Measurements from ENCODE around the gene APBB2.
A peak's percentile ranks its signal among the peaks of the same experiment; 100 is the strongest.

The APBB2 gene

DNA sequence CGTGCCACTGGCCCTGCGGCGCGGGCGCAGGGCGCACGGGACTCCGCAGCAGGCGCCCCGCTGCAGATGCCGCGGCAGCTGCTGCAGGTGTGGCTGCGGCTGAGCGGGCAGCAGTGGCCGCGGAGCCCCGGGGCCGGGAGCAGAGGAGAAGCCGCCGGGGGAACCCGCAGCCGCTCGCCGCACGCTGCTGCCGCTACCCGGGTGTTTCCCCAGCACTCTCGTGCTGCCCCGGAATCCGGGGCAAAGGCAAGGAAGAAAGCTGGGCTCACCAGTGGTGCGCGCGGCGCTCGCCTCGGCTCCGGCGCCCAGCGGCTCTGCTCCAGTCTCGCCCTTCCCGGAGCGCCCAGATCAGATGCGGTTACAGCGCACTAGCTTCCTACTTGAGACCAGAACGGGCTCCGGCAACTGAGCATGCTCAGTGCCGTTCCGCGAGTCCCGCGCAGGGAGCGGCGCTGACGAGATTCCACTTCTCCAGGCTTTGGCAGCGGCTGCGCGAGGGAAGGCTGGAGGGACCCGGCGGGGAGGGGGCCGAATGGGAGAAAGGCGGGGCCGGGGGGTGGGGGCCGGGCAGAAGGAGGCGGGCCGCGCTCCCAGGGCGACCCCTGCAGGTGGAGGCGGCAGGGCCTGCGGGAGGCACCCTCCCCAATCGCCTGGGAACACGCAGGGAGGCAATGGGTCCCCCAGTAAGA, at the start of gene APBB2:
Gene APBB2, minus strand, starts transcription at position 407 of the 689 bp plus-strand sequence. CDS start 181,288 bp downstream, outside the sequence.
- no peak for DNase-seq (ENCODE audit: low spot score)

DNA sequence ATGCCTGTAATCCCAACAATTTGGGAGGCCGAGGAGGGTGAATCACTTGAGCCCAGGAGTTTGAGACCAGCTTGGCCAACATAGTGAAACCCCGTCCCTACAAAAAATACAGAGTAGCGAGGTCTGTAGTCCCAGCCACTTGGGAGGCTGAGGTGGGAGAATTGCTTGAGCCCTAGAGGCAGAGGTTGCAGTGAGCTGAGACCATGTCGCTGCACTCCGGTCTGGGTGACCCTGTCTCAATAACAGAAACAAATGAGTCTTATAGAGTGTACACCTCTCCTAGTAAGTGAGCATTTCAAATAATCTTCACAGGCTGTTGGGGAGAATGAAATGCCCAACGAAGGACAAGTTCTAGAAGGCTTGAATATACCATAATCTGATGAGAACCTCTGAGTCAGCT, 47.9 kb upstream of the APBB2 start:
- DNase-seq (ENCODE audit: low spot score): no peak

DNA sequence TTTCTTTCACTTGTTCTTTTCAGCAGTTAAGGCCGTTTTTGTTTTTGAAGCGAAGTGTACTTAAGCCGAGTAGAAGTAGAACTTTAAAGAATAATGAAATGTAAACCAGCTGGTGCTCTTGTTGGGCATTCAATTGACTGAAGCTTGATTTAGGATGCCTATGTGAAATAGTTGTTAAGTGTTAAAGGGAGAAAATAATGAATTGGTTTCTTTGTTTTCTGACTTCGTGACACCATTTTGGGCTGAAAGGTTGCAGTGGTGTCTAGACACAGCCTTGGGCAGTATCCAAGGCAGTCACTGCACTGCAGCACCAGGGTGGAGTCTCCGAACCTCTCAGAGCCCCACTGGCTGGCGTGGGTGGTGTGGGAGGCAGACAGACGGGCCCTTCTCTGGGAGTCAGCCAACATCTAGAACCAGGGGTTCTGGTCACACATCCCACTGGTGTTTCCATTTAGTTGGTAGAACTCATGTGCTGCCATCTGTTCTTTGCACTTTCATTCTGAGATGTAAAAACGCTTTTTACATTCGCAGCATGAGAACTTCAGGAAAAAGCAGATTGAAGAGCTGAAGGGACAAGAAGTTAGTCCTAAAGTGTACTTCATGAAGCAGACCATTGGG, 45.9 kb upstream of the APBB2 start:
- DNase-seq (ENCODE audit: low spot score): no peak

DNA sequence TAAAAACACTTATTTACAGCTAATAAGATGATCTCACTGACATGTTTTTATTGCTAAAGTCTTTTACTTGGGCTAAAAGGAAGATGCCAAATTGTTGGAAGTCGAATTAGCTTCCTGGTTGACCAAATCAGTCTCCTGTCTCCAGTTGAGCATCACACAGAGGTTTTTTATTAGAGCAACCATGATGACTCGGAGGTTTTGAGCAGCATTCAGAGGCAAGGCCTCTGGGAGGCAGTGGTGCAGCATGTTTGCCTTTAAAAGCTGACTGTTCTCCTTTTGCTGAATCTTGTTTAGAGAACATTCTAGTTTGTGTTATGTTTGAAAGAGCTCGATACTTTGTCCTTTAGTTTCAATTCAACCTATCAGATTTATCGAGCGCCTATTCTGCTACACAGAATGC, 44.4 kb upstream of the APBB2 start:
- DNase-seq (ENCODE audit: low spot score): no peak

DNA sequence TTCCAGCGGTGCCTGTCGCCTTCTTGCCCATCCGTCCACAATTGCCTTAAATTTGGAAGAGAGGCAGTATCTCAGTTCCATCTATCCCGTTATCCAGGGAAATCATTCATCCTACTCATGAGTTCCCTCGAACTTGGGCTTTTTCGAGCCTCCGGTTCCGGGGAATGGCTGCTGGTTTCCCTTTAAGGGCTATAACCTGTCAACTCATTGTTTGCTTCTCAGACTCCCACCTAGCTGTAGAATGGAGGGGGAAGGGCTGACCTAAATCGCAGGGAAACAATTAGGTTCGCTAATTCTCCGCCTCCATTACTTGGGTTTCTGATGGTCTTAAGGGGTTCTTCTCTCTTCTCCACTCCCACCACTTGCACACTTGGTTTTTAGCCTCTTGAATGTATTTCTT, 43.6 kb upstream of the APBB2 start:
- no peak for DNase-seq (ENCODE audit: low spot score)

DNA sequence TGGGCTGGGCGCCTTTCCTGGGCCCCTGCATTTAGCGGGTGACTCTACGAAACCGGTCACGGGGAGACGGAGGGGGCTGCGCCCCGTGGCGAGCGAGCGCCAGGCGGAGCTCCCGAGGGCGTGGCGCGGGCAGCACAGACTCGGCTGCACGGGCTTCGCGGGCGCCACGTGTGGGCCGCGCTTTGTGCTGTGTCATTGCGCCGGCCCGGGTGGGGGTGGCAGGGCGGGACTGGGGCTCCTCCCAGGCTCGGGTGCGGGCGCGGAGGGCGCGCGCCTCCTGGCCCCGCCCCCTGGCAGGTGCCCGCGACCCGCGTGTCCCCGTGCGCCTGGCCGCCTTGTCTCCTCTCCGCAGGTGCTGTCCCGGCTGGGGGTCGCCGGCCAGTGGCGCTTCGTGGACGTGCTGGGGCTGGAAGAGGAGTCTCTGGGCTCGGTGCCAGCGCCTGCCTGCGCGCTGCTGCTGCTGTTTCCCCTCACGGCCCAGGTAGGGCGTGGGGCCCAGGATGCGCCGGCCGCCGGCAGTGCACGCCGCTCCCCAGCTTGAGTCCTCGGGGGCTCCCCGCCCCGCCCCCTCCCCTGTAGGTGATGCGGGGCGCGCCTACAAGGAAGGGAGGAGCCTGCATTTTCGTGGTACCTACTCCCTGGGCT, 43.0 kb upstream of the APBB2 start:
- peak; percentile 4 for DNase-seq (ENCODE audit: low spot score)

DNA sequence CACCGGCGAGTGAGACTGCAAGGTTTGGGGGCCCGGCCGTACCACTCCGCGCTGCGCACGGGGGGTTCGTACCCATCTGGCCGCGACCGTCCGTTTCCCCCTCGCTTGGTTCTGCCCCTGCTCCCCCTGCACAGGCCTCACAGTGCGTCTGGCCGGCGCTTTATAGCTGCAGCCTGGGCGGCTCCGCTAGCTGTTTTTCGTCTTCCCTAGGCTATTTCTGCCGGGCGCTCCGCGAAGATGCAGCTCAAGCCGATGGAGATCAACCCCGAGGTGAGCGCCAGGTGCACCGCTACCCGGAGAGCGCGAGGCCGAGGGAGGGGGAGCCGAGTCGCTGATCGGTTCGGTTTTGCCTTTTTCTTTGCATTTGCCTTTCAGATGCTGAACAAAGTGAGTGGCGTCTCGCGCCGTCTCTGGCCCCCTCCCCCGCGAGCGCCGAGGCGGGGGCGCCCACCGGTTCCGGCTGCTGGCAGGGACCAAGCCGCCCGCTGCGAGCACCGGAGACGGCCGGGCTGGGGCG, 42.5 kb upstream of the APBB2 start, which contains the start of gene UCHL1:
Gene UCHL1, plus strand, starts transcription at position 189 of the 517 bp plus-strand sequence. Its CDS starts 49 bp downstream, at position 238.
- DNase-seq (ENCODE audit: low spot score): no peak

DNA sequence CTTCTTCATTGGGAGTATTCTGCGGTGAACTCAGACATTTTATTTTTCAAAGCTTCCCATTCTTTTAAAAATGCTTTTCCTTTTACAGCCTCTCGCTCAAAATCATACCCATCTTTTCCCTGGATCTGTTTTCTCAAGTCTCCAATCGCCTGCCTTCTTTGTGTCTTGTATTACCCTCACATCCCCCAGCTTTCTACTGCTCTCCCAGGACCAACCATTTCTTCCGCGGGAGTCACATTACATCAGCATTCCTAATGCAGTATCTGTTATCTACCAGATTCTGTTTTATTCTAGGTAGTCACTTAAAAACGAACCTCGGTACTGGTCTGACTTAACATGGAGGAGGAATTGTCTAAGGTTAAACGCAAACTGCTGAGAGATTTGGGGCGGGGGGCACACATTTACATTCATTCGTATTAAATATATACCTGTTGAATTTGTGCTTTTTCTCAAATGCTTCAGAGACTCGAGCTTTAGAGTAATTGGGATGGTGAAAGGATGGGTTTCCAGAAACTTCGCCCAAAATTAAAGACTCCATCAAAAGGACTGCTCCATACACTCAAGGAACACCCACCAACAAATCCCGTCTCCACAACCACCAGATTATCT, 41.9 kb upstream of the APBB2 start:
- no peak for DNase-seq (ENCODE audit: low spot score)

DNA sequence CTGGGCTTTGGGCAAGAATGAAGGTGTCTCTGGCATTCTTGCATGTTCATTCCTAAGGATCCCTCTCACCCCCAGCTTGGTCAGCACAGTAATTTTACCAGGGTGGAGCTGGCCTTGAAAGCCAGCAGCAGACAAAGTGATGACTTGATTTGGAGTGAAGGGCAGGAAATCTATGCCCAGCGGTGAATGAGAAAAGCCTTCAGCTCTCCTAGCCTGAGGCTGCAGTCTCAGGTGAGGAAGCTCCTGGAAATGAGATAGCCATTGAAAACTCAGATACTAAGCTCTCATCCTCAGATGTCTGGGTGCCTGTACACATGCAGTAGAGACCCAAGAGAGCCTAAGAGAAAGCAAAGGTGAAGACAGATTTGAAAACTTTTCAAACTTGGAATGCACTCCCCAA, 31.6 kb upstream of the APBB2 start:
- no peak for DNase-seq (ENCODE audit: low spot score)

DNA sequence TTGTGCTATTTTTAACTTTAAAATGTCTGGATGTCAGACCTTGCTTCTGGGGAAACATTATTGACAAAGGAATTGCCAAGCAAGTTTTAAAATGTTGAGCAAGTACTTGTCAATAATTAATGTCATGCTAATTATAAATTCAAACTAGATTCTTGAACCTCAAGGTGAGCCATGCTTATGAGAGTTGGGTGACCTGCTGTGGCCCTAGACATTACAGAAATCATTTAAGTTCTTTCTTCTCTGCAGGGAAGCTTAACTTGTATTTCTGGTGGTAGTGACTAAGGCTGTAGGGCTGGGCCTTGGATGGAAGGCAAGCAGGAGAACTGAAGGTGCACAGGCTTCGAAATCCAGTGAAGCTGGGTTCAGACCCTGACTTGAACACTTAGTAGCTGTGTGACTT, 27.6 kb upstream of the APBB2 start:
- DNase-seq (ENCODE audit: low spot score): no peak

DNA sequence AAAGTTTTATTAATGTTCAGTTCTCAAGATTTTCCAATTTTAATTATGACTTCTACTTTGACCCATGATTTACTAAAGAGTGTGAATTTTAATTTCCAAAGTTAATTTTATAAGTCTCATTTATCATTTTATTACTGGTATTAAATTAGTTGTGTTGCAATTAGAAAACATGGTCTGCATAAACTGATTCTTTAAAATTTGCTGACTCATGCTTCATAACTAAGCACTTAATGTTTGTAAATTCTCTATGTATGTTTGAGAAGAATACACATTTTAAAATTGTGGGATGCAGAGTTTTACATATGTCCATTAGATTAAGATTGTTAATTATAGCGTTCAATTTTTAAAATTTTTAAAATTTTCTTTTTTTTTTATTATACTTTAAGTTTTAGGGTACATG, 22.2 kb upstream of the APBB2 start:
- no peak for DNase-seq (ENCODE audit: low spot score)

DNA sequence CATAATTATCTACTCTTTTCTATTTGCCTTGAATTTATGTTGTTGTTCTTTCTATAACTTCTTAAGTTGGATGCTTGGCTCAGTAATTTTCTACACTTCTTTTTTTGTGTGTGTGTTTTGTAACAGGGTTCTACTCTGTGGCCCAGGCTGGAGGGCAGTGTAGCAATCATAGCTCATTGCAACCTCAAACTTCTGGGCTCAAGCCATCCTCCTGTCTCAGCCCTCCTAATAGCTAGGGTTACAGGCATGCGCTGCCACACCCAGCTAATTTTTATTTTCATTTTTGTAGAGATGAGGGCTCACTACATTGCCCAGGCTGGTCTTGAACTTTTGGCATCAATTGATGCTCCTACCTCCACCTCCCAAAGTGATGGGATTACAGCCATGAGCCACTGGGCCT, 21.7 kb upstream of the APBB2 start:
- DNase-seq (ENCODE audit: low spot score): no peak

DNA sequence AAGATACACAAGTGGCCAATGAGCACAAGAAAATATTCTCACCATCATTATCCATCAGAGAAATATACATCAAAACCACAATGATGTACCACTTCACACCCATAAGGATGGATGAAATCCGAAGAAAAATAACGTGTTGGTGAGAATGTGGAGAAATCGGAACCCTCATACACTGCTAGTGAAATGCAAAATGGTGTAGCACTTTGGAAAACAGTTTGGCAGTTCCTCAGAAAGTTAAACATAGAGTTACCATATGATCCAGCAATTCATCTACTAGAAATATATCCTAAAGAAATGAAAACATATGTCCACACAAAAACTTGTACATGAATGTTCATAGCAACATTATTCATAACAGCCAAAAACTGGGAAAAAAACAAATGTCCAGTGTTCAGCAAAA, 18.5 kb upstream of the APBB2 start:
- no peak for DNase-seq (ENCODE audit: low spot score)

DNA sequence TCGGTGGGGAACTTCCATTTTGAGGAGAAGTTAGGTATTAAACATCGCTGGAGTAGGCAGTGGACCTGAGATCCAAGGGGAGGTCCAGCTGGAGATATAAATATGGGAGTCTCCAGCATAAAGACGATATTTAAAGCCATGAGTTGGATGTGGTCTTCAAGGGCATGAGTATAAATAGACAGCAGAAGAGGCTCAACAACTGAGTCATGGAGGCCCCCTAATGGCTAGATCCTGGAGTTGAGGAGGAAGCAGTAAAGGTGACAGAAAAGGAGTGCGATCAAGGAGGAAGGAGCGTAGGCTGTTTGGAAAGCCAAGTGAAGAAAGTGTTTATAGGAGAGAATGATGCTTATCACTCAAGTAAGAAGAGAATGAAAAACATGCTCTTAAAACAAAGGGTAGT, 18.1 kb upstream of the APBB2 start:
- DNase-seq (ENCODE audit: low spot score): no peak

DNA sequence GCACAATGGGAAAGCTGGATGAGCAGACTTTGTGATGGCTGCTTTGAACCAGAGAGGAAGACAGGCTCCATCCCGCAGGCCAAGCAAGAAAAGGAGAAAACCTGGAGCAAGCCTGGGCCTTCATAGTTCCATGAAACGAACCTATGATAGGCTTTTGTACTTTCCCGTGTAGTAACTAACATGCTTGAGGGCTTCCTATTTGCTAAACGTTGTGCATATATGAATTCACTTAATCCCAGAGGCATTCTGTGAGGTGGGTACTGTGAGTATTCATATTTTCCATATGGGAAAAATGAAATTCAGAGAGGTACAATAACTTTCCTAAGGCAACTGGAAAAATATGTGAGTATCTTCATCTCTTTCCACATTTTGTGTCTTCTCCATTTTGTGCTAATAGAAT, 13.6 kb upstream of the APBB2 start:
- DNase-seq (ENCODE audit: low spot score): no peak

DNA sequence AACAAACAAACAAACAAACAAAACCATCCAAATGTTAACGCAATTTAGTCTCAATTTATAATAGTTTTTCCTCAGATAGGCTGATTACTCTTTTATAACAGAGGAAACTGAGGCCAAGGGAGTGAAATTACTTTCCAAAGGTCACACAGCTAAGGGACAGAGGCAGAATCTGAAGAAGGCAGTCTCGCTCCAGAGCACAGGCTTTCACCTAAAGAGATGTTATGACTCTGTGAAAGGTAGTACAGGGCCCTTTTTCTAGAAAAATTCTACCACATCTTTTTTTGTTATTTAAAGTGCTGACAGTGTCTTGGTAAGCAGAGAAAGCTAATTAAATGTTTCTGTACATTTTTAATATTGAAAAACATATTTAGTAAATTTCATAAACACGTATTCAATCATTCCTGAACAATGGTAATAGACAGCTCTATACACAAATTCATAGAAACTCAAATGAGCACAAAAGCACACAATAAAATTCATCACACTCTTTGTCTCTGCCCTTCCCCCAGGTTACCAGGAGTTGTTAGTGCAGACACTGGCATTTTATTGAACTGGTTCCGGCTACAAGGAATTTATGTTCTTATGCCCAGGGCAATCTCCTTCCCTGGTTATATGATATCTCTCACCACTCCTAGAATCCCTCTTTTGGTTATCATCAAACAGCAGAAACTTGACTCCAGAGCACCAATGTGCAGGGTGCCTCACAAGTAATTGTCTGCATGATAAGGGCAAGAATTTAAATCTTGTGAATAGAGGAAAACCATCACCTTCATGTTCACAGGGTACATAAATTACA, 7.7 kb upstream of the APBB2 start:
- no peak for DNase-seq (ENCODE audit: low spot score)

DNA sequence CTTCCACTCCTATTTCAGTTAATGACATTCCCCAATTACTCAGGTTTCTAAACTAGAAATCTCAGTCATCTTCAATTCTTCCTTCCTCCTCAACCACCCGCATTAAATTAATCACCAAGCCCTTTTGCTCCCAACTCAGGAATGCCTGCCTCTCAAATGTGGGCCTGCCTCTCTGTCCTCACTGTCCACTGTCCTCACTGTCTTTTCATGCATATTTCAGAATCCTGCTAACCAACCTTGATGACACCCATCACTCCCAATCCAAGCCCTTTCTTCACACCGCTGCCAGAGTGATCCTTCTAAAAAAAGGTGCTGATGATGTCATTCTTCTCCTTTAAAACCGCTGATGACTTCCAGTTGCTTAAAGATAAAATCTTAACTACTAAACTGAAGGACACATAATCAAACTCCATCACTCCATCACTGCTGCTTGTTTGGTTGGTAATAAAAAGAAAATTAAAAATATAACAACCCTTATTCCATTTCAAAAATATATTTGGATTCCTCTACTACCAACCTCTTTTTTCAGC, 5.1 kb upstream of the APBB2 start:
- DNase-seq (ENCODE audit: low spot score): no peak

DNA sequence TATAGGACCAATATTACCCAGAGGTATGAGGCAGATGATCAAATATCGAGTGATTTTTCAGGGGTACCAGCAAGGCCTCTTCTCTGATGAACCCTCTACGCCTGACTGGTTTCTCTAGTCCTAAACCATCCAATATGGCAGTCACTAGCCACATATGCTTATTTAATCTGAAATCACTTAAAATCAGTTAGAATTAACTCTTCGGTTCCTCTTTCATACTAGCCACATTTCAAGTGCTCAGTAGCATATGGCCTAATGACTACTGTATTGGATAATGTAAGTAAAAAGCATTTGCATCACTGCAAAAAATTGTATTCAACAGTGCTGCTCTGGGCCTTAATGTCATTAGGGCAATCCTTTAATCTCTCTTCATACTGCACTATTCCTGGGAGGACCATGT, 4.4 kb upstream of the APBB2 start:
- no peak for DNase-seq (ENCODE audit: low spot score)

DNA sequence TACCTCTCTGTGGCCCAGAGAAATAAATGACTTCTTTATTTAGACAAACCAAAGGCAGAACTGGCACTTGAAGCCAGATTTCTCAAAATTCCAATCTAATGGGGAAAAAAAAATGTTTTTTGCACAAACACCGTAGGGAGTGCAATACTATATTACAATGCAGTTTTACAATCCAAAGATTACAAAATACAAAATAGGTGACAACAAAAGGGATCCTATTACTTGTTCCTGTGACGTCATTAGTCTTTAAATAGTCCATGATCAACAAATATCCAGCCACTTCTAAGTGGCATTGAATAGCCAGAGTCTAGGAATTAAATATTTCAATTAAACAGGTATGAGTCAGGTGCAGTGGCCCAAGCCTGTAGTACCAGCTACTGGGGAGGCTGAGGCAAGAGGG, 3.0 kb upstream of the APBB2 start:
- DNase-seq (ENCODE audit: low spot score): no peak

DNA sequence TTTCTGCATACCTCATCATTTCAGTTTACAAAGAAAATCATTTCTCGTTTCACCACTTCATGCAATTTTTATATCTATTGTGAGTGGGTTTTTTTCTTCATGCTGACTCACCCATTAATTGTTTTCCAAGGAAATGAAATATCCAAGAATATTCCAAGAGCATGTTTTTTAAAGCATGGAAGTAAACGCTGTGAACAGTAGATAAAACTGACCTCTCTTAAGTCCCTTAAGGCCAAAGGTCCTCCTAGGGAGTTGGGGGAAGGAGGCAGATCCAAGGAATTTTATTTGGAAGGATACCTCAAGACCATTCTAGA, 2.6 kb upstream of the APBB2 start:
- no peak for DNase-seq (ENCODE audit: low spot score)

DNA sequence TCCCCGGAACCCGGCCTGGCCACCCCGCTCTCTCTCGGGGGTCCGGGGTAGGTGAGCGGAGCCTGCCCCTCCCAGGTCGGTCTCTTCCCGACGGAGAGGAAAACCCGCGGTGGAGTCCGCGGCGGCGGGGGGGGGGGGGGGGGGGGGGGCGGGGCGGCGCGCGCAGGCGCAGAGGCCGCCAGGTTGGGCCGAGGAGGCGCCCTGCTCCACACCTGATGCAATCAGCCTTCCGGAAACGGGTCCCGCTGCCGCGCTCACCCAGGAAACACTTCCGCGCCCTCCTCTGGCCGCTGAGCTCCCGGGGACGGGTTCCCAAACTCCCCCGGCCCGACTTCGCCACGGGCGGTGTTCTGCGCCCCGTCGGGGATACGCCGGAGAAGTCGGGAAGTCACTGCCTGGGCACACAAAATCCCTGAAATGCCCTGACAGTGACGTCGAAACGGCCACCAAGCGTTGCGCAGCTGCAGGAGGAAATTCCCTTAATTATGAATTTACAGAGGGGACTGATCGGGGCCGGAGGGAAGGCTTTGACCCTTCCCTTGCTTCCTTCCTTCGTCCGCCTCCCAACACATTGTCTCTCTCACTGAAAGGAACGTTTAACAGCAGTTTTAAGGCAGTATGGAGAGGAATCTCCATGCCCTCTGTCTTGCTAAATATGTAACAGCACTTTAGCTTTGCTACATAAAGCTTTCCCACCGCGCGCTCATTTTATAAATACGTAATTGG, 2.1 kb upstream of the APBB2 start:
- no peak for DNase-seq (ENCODE audit: low spot score)
